ENCODE results near the gene YIPF3.
"Not testable (repeated sequence)": the region's sequence is repeated elsewhere in the genome, so short reads cannot be mapped to it uniquely, and the experiment has no call there.

The YIPF3 gene

GRCh38 chr6:43467265-43467664, 49.5 kb downstream of the YIPF3 start:
- in situ Hi-C loops (cut with MboI; ENCODE audit: low sequenced_read_pairs) = not testable (repeated sequence)

GRCh38 chr6:43465948-43466347, 50.8 kb downstream of the YIPF3 start:
- in situ Hi-C loops (cut with MboI; ENCODE audit: low sequenced_read_pairs) = no loop called here

- in situ Hi-C loops (cut with MboI; ENCODE audit: low sequenced_read_pairs) = no loop called here
Observed at GRCh38 chr6:43464337-43464736, 52.4 kb downstream of the YIPF3 start.

DNA sequence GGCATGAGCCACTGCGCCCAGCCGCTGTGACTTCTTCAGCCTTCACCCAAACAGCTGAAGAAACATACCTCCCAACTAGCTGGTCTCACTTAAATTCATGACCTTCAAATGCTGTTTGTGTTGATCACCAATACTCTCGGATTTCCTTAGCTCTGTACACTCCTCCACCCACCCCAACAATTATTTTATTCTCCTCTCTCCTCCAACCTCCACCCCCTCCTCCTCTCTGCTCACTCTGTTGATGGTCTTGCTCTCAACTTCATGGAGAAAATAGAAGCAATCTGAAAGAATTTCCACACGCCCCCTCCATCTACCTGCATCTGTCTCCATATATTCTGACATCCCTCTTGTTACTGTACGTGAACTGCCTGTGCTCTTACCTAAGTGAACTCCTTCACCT, 54.8 kb downstream of the YIPF3 start:
- in situ Hi-C loops (cut with MboI; ENCODE audit: low sequenced_read_pairs) = no loop called here
